CD4-positive, alpha-beta T cell treated with Interleukin-21 for 1 hour (primary cell): ENCODE results near the gene OR2A7.
"Not testable (repeated sequence)": the region's sequence is repeated elsewhere in the genome, so short reads cannot be mapped to it uniquely, and the experiment has no call there.

Experiments used
- DNase-seq: peaks from one replicate; pipeline ENCODE4 v3.0.0-alpha.2; 2020

Gene OR2A7

GRCh38 chr7:144247674-144248330 lies 16.8 kb downstream of the OR2A7 start:
- DNase-seq: not testable (repeated sequence)

DNA sequence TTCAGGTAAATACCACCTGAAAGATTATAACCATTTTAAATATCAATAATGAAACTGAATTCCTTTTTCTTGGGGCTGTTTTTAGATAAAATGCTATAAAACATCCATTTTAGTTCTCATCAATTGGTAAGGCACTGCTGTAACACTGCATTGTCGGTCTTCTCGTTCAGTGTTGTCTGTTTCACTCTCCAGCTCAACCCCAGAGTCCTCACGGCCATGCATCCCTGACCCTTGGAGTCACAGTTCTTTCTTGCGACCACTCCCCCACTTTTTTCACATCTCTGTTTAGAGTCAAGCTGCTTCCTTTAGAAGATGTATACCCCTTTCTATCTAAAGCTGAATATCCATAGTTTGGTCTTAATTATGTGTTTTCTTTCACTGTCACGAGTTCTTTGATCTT lies 17.6 kb downstream of the OR2A7 start:
- DNase-seq: not testable (repeated sequence)

- not testable (repeated sequence) for DNase-seq
These were observed 19.2 kb downstream of the OR2A7 start for GRCh38 chr7:144245372-144245771.

DNA sequence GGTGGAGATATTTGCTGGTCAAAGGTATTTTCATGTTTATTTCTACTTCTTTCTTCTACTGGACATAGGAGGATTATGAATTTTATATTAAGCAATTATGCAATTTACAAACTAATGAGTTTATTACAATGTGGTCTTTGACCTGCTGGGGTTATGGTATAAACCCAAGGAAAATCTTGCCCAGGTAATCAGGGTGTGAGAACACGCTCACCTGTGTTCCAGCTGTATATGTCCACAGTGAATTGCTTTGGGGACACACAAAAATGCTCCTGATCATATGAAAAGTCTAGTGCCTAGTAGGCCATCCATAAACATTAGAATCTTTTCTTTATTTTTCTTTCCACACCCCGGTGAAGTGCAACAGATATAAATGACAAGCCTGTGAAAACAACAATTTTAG lies 25.2 kb downstream of the OR2A7 start, which contains the start of gene OR2A42:
OR2A42 (minus strand) TSS at position 241 of the 400 bp plus-strand sequence. CDS start 6,762 bp downstream, outside the sequence.
- not testable (repeated sequence) for DNase-seq

DNA sequence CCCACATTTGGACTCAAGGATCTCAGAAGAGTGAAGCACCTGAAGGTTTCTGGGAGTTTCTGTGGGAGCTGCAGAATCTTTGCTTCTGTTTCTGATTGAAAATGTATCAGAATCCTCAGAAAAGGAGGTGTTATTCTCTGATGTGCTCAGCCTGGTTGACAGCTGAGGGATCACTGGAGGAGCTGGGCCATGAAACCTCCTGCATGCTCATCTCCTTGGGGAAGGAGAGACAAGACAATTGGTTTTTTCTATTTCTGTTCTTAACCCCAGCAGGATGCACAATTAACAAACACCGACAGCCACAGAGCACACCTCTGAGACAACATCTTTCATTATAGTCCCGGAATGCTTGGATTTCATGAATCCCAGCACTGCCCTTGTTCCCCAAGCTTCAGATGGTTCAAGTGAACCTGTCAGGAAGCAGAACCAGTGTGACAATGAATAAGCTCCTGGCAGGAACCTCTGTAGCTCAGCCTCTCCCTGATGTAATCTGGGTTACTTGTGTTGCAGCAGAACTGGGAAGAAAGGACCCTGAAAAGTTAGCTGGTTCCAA lies 26.0 kb downstream of the OR2A7 start:
- not testable (repeated sequence) for DNase-seq

DNA sequence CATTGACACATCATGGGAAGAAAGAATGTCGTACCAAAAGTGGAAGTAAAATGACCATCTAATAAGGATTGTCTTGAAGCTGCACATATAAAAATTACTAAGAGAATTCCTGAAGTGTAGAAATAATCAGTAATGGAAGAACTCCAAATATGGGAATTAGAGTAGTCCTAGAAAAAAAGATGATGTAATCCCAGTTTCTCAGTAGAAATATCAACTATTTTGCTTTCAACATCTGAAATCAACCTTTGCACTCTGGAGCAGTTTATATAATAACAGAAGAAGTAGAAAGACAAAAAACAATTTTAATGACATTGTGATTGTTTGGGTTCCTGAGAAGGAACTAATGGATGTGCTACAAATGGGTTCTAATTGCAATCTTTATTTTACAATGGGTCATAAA lies 31.6 kb downstream of the OR2A7 start:
- DNase-seq: not testable (repeated sequence)

DNA sequence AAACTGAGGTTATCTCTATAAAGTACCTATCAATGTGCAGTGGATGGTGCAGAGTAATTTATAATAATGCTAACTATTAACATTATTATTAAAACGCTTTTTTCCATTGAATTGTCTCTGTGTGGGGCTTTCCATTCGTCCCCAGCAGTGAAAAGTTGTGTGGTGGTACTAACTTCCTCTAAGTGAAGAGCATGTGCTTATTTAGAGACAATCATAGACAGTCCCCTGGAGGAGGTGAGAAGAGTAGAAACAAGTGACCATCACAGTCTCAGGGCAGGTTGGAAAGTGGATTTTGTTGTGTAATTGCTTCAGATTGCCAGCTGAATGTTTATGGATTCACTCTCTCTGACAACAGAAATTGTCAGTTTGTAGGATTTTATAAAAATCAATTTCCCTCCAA lies 33.6 kb downstream of the OR2A7 start:
- DNase-seq: not testable (repeated sequence)

- not testable (repeated sequence) for DNase-seq
These were observed 35.8 kb downstream of the OR2A7 start for GRCh38 chr7:144228810-144229209.

GRCh38 chr7:144226866-144227265 lies 37.7 kb downstream of the OR2A7 start:
- DNase-seq: not testable (repeated sequence)

DNA sequence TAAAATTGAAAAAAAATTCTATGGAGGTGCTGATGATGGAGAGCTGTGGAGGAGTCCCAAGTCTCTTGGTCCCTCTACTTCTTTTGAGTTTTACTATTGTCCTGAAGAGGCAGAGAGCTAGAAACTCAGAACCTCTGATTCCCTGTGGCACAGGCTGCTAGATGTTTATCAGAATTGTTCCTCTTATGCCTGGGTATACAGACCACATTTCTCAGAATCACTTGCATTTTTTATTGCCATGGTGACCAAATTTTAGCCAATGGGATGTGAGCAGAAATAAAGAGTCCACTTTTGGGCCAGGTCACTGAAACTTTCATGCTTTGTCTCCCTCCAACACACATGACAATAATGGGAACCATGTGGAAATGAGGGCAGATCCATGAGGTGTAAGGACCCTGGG lies 40.9 kb downstream of the OR2A7 start:
- not testable (repeated sequence) for DNase-seq

DNA sequence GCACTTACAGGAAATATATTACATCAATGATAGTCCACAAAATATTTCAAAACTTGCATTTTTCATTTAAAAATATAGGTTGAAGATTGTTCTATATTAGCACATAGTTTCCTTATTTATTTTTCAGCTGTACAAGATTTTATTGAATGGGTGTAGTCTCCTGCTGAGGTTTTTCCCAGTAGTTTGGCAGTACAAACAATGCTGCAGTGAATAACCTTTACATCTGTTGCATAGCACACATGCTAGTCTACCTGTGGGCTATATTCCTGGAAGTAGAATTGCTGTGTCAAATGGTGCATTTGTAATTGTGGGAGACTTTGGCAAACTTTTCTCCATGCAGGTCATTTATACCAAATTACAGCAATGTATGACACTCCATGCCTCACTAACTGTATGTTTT lies 44.1 kb downstream of the OR2A7 start:
- DNase-seq: not testable (repeated sequence)

DNA sequence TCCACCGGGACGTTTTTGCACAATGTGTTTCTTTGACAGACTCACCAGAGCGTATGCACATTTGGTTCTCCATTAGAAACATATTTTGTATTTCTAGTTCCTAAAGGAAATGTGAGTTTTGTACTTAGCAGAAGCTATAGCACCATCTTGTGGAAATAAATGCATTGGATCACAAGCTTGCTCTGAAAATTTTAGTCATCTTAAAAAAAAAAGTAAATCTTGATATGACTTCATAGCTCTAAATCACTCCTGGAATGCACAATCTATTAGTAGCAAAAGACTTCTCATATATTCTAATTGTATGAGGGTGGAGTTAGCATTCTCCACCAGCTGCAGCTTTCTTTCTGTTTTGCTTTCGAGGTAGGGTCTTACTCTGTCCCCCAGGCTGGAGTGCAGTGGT lies 45.4 kb downstream of the OR2A7 start:
- DNase-seq: not testable (repeated sequence)

- DNase-seq: not testable (repeated sequence)
These were observed 46.0 kb downstream of the OR2A7 start for GRCh38 chr7:144218581-144218980.

- DNase-seq: not testable (repeated sequence)
These were observed 47.4 kb downstream of the OR2A7 start for GRCh38 chr7:144217200-144217599.
